PC-3 (cell line): ENCODE measurements around the gene PDIK1L. TPM values are rescaled to one million over a fixed set of nuclear protein-coding genes. Genes with fewer than 3 reads are reported as not detected.

Source experiments
- ATAC-seq: fragments of 200-7000 bp; cut with Tn5 transposase; 2 replicates; pipeline ENCODE4 v1.9.1; 2020; ENCODE audit warnings: mild to moderate bottlenecking, moderate library complexity
- BruUV-seq: library from RNA; stranded (reverse); fragments of 400-500 nt; replicated peaks from 2 replicates; lab custom pipeline; 2021; lab: Mats Ljungman, UMichigan
- CTCF ChIA-PET: fragments of 300-600 bp; sonication (Branson Sonifier 250); formaldehyde crosslinking; loops from one replicate; lab custom pipeline; 2022; ENCODE audit warnings: antibody characterized with exemption; lab: Charles Lee
- POLR2A ChIA-PET: fragments of 300-600 bp; sonication (Branson Sonifier 250); formaldehyde crosslinking; loops from one replicate; lab custom pipeline; 2022; ENCODE audit warnings: antibody characterized with exemption; ENCODE audit not compliant: unreplicated experiment; lab: Charles Lee
- DNase-seq: peaks from one replicate; pipeline ENCODE4 v3.0.0-alpha.2; 2015
- H2AFZ ChIP-seq: fragments of 300-600 bp; sonication (generic); 2 replicates; pipeline ENCODE4 v1.6.0; 2016; ENCODE audit warnings: antibody characterized with exemption, low read length
- H3F3A ChIP-seq: fragments of 300-600 bp; sonication (generic); one replicate; pipeline ENCODE4 v1.6.0; 2017; ENCODE audit warnings: antibody characterized with exemption, low read length, control low read depth, mild to moderate bottlenecking; ENCODE audit not compliant: unreplicated experiment
- H3K27ac ChIP-seq: fragments of 300-600 bp; sonication (generic); 2 replicates; pipeline ENCODE4 v1.5.1; 2016; ENCODE audit warnings: mild to moderate bottlenecking, low read length
- H3K27me3 ChIP-seq: fragments of 300-600 bp; sonication (generic); 2 replicates; pipeline ENCODE4 v1.6.1; 2016; ENCODE audit warnings: low read length, mixed read lengths
- H3K36me3 ChIP-seq: fragments of 300-600 bp; sonication (generic); 2 replicates; pipeline ENCODE4 v1.6.1; 2016; ENCODE audit warnings: low read depth, mixed run types, low read length, mixed read lengths
- H3K4me1 ChIP-seq: fragments of 300-600 bp; sonication (generic); 2 replicates; pipeline ENCODE4 v1.5.1; 2016; ENCODE audit warnings: low read length; ENCODE audit not compliant: insufficient read depth
- H3K4me2 ChIP-seq: fragments of 300-600 bp; sonication (generic); 2 replicates; pipeline ENCODE4 v1.6.0; 2016; ENCODE audit warnings: low read length
- H3K4me3 ChIP-seq: fragments of 300-600 bp; sonication (generic); 2 replicates; pipeline ENCODE4 v1.5.1; 2016; ENCODE audit warnings: mild to moderate bottlenecking, low read length, mixed read lengths
- H3K79me2 ChIP-seq: fragments of 300-600 bp; sonication (generic); 2 replicates; pipeline ENCODE4 v1.6.1; 2017; ENCODE audit warnings: low read length, mixed read lengths
- H3K9ac ChIP-seq: fragments of 300-600 bp; sonication (generic); 2 replicates; pipeline ENCODE4 v1.6.0; 2016; ENCODE audit warnings: mild to moderate bottlenecking, low read length
- H3K9me2 ChIP-seq: fragments of 300-600 bp; sonication (generic); replicated peaks from 2 replicates; pipeline ENCODE4 v1.6.1; 2016; ENCODE audit warnings: mixed run types, low read length, mixed read lengths
- H3K9me3 ChIP-seq: fragments of 300-600 bp; sonication (generic); 2 replicates; pipeline ENCODE4 v1.6.1; 2016; ENCODE audit warnings: low read length, mixed read lengths
- H4K20me1 ChIP-seq: fragments of 300-600 bp; sonication (generic); 2 replicates; pipeline ENCODE4 v1.6.1; 2016; ENCODE audit warnings: low read length, mixed read lengths
- EZH2 ChIP-seq: fragments of 300-600 bp; sonication (generic); IDR thresholded peaks from one replicate; pipeline ENCODE4 v1.6.1; 2017; ENCODE audit warnings: antibody characterized with exemption, mild to moderate bottlenecking, low read length; ENCODE audit not compliant: unreplicated experiment
- EZH2phosphoT487 ChIP-seq: fragments of 300-600 bp; sonication (generic); IDR thresholded peaks from 2 replicates; pipeline ENCODE4 v1.6.1; 2018; ENCODE audit warnings: mild to moderate bottlenecking, antibody characterized with exemption, low read length, borderline replicate concordance
- intact Hi-C: fragments of 100-400 bp; cut with micrococcal nuclease; formaldehyde crosslinking; loops from 2 replicates; pipeline ENCODE4 v1.9.0; 2023
- total RNA-seq: library from RNA; depleted of rRNA; stranded (reverse); fragments of >200 nt; gene quantifications from 2 replicates; pipeline ENCODE4 v1.2.3, GENCODE V29; 2014
- TF ChIP-seq, protein P1 (sequence below): fragments of 300-600 bp; sonication (generic); conservative IDR thresholded peaks from 2 replicates; pipeline ENCODE4 v1.5.1; 2017; ENCODE audit warnings: antibody characterized with exemption, low read depth, mild to moderate bottlenecking, low read length

Gene PDIK1L
- total RNA-seq, 1 experiment from 2014 or later, result 5.2 TPM

DNA sequence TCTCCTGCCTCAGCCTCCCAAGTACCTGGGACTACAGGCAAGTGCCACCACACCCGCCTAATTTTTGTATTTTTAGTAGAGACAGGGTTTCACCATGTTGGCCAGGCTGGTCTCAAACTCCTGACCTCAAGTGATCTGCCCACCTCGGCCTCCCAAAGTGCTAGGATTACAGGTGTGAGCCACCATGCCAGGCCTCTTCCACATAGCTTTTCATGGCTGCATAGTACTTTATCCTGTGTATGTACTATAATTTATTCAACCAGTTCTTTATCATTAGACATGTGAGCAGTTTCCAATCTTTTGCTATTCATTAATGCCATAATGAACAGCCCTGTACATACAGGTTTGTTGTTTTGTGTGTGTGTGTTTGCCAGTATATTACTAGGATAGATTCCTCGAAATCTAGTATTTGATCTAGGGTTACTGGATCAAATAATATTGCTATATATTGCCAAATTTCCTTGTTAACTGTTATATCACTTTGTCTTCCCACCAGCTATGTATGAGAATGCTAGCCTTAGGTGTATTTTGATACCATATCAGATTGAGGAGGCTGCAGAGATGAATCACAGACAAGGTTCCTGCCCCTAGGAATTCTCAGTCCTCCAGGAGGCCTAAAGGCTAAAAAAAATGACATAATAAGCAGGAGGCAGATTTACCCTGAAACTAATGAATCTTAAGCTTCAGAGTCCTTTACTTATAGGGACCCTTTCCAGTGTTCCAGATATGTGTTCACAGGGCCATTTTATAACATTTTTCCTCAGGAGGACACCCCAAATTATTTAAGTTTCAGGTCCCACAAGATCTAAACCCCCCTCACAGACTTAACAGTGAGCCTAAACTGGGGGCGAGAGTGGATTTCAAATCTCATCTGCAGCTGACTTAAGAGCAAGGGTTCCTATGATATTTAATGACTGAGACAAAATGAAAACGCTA lies 2.1 kb upstream of the PDIK1L start:
- H3K36me3 ChIP-seq, result peaks cover 4% of the 10 kb centered on the region
- no peaks in the 10 kb centered on the region for H3K9me3 ChIP-seq
- no TSS peak for BruUV-seq
- peaks cover 20% of the 10 kb centered on the region for H3K4me1 ChIP-seq
- peaks cover 23% of the 10 kb centered on the region for H3K79me2 ChIP-seq
- no peaks in the 10 kb centered on the region for H3F3A ChIP-seq
- H3K9me2 ChIP-seq, result no peaks in the 10 kb centered on the region
- no peak overlapping the region for H3K27ac ChIP-seq
- DNase-seq (no peak), ATAC-seq (no peak)
- TF ChIP-seq EZH2 (no peak), EZH2phosphoT487 (no peak)
- TF ChIP-seq, protein P1, sequence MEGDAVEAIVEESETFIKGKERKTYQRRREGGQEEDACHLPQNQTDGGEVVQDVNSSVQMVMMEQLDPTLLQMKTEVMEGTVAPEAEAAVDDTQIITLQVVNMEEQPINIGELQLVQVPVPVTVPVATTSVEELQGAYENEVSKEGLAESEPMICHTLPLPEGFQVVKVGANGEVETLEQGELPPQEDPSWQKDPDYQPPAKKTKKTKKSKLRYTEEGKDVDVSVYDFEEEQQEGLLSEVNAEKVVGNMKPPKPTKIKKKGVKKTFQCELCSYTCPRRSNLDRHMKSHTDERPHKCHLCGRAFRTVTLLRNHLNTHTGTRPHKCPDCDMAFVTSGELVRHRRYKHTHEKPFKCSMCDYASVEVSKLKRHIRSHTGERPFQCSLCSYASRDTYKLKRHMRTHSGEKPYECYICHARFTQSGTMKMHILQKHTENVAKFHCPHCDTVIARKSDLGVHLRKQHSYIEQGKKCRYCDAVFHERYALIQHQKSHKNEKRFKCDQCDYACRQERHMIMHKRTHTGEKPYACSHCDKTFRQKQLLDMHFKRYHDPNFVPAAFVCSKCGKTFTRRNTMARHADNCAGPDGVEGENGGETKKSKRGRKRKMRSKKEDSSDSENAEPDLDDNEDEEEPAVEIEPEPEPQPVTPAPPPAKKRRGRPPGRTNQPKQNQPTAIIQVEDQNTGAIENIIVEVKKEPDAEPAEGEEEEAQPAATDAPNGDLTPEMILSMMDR, result no peak
- ChIA-PET POLR2A (no interaction called here), CTCF (interaction anchor here (0.6 kb wide), 1 partner anchor 11 kb away, joined by 3 read pairs; no protein-coding TSS in a partner anchor)
- peak overlapping the region; percentile 84 for H3K4me2 ChIP-seq
- H2AFZ ChIP-seq, result no peak overlapping the region
- 0 out of 2 replicates have a peak overlapping the region, but pooled peaks have one; percentile 94 for H3K9ac ChIP-seq
- intact Hi-C loops, result loop anchor here (2.0 to 10.0 kb wide), 3 partner anchors 53 to 305 kb away; partner anchors contain the start of genes CEP85 and LIN28A
- no peaks in the 10 kb centered on the region for H3K27me3 ChIP-seq
- no peaks in the 10 kb centered on the region for H4K20me1 ChIP-seq
- peak overlapping the region; percentile 97; the same call in 1 of the 2 replicates for H3K4me3 ChIP-seq

DNA sequence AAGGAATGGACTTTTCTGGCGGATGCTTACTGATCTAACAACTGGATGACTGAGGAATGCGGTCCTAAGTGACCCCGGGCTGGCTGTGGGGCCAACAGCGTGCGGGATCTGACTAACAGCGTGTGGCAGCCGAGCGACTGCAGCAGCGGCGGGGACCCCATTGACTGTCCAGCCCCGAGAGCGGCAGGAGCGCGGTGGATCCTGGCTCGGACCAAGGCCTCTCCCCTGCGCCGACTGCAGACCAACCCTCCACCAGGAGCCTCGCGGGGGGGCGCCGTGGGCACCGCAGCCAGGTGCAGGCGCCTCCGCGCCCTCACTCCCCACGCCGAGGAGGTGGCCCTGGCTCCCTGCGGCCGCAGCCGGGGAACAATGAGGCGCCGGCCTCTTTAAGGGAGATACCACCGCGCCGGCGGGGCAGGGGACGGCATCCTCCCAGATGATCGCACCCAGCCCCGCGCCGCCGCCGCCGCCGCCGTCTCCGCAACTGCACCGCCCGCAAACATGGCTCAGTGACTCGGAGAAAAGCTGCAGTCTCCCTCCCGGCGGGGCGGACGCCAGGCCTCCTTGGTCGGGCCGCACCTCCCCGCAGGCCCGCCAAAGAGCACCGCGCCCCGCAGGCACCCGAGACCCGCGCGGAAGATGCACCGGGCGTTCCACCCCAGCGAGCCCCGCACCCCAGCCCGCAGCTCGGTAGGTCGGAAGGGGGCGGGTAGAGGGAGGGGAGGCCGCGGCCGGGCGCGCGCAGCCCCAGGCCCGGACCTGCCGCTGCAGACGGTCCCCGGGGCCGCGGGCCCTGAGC lies 694 bp upstream of the PDIK1L start:
- intact Hi-C loops, result loop anchor here (2.0 kb wide), 1 partner anchor 124 kb away; the partner anchor contains the start of gene CEP85

More for the DNA sequence above, 694 bp upstream of the PDIK1L start:
- ChIA-PET CTCF (no interaction called here), POLR2A (no interaction called here)
- no TSS peak for BruUV-seq
- no peaks in the 10 kb centered on the region for H3K9me3 ChIP-seq
- H3K9ac ChIP-seq, result peak overlapping the region; percentile 94
- TF ChIP-seq EZH2phosphoT487 (no peak), EZH2 (no peak)
- TF ChIP-seq, protein P1, result no peak
- H3K9me2 ChIP-seq, result no peaks in the 10 kb centered on the region
- no peaks in the 10 kb centered on the region for H3F3A ChIP-seq
- H3K4me1 ChIP-seq, result peaks cover 18% of the 10 kb centered on the region
- H4K20me1 ChIP-seq, result no peaks in the 10 kb centered on the region
- ATAC-seq, result peak; percentile 59
- DNase-seq, result peak; percentile 74
- H3K36me3 ChIP-seq, result peaks cover 11% of the 10 kb centered on the region
- H3K4me3 ChIP-seq, result peak overlapping the region; percentile 97
- H3K27ac ChIP-seq, result peak overlapping the region; percentile 80
- peaks cover 30% of the 10 kb centered on the region for H3K79me2 ChIP-seq
- peak overlapping the region; percentile 92 for H2AFZ ChIP-seq
- no peaks in the 10 kb centered on the region for H3K27me3 ChIP-seq
- H3K4me2 ChIP-seq, result peak overlapping the region; percentile 84
